Duodenal mucosa (tissue), 2 donors: ENCODE measurements around the gene CTNNA2.

Source experiments
- H3K27ac ChIP-seq: one replicate; pipeline ENCODE4 v1.7.0; 2013; ENCODE audit warnings: low read depth, low read length
- H3K27me3 ChIP-seq, 2 donors: one replicate each; pipeline ENCODE4 v1.7.0; 2013; ENCODE audit warnings: low read length in 2 of 2, control low read depth in 1 of 2; ENCODE audit not compliant: insufficient read depth in 2 of 2, control insufficient read depth in 1 of 2
- H3K36me3 ChIP-seq, 2 donors: one replicate each; pipeline ENCODE4 v1.7.0; 2013; ENCODE audit warnings: low read length in 2 of 2, control low read depth in 1 of 2; ENCODE audit not compliant: insufficient read depth in 2 of 2, control insufficient read depth in 1 of 2
- H3K4me1 ChIP-seq, 2 donors: one replicate each; pipeline ENCODE4 v1.7.0; 2013; ENCODE audit warnings: low read length in 2 of 2, control low read depth in 1 of 2; ENCODE audit not compliant: insufficient read depth in 2 of 2, control insufficient read depth in 1 of 2
- H3K4me3 ChIP-seq, 2 donors: one replicate each; pipeline ENCODE4 v1.7.0; 2013; ENCODE audit warnings: low read length in 2 of 2, low read depth in 1 of 2
- H3K9ac ChIP-seq, 2 donors: one replicate each; pipeline ENCODE4 v1.7.0; 2013; ENCODE audit warnings: low read length in 2 of 2, low read depth in 1 of 2
- H3K9me3 ChIP-seq, 2 donors: one replicate each; pipeline ENCODE4 v1.7.0; 2013; ENCODE audit warnings: low read length in 2 of 2, control low read depth in 1 of 2; ENCODE audit not compliant: control insufficient read depth in 1 of 2

The CTNNA2 gene

DNA sequence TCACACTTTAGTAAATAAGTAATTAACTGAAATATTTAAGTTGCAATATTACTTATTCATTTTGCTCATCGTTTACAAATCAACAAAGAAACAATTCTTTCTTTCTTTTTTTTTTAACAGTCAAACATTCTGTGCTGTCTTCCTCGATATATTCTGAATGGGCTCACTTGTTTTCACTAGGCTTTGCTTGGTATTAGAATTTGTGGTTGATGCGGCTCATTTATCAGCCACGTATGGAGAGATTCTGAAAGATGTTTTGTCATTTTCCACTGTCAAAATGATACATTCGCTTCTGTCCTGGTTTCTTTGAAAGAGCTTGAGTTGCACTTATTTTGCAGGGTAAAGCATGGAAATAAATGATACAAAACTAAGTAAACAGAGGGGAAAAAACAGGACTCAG, 468.0 kb downstream of the CTNNA2 start:
- Histone ChIP-seq H3K4me1 (no peaks in the 10 kb centered on the region), H3K27ac (no peak overlapping the region), H3K9me3 (no peaks in the 10 kb centered on the region), H3K4me3 (no peak overlapping the region), H3K27me3 (no peaks in the 10 kb centered on the region), H3K9ac (no peak overlapping the region), H3K36me3 (no peaks in the 10 kb centered on the region)

GRCh38 chr2:79981316-79981715, 468.5 kb downstream of the CTNNA2 start:
- no peak overlapping the region for H3K27ac ChIP-seq
- H3K36me3 ChIP-seq = no peaks in the 10 kb centered on the region
- no peaks in the 10 kb centered on the region for H3K4me1 ChIP-seq
- no peaks in the 10 kb centered on the region for H3K27me3 ChIP-seq
- H3K9me3 ChIP-seq = no peaks in the 10 kb centered on the region
- H3K9ac ChIP-seq = no peak overlapping the region
- H3K4me3 ChIP-seq = no peak overlapping the region

DNA sequence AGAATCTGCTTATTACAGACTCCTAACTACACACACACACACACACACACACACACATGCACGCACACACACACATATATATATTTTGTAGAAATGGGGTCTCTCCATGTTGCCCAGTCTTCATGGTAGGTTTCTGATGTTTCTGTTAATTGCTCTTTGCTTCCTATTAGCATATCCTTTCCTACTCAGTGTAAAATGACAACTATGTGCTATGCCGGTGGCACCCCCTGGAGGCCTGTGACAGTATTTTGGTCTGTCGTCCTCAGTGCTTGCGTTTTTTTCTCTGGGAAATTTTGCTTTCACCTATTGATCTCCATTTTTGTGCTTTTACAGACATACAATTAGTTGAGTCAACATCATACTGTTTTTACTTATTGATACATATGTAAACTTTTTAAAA, 469.6 kb downstream of the CTNNA2 start:
- no peak overlapping the region for H3K4me3 ChIP-seq
- no peaks in the 10 kb centered on the region for H3K9me3 ChIP-seq
- H3K27ac ChIP-seq = no peak overlapping the region
- no peak overlapping the region for H3K9ac ChIP-seq
- no peaks in the 10 kb centered on the region for H3K4me1 ChIP-seq
- no peaks in the 10 kb centered on the region for H3K36me3 ChIP-seq
- no peaks in the 10 kb centered on the region for H3K27me3 ChIP-seq

DNA sequence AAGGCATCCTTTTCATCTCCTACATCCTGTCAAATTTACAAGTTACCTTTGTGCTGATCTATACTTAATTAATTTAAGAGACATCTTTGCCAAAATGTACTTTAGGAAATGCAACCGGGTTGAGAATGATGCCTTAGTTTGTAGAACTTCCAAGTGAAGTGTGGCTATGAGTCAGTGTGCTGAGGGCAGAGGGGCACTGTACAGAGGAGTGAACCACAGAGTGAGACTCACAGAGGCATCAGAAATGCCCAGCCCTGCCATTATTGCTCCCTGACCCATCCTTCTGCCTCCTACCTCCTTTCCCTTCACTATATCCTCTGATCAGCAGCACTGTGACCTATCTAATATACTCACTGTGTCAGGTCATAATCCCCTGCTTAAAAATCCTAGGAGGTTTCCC, 471.6 kb downstream of the CTNNA2 start:
- no peak overlapping the region for H3K27ac ChIP-seq
- no peaks in the 10 kb centered on the region for H3K27me3 ChIP-seq
- no peaks in the 10 kb centered on the region for H3K36me3 ChIP-seq
- no peaks in the 10 kb centered on the region for H3K9me3 ChIP-seq
- H3K9ac ChIP-seq = no peak overlapping the region
- H3K4me1 ChIP-seq = no peaks in the 10 kb centered on the region
- H3K4me3 ChIP-seq = no peak overlapping the region

DNA sequence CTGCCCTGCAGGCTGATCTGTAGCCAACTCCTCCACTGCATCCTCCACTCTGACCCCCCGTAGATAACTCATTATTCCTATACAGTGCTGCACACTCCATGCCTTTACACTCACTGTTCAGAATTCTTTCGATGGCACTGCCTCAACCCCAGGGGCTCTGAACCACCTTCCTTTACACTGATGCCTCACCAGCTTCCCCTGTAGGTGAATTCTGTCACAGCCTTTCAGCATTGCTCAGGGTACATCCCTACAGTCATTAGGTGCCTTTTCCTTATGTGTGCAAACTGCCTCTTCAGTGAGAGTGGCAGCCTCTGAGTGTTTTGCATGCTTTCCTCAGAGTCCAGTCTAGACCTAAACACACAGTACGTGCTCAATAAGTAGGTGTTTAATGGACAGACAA, 472.3 kb downstream of the CTNNA2 start:
- H3K4me3 ChIP-seq = no peak overlapping the region
- H3K9ac ChIP-seq = no peak overlapping the region
- no peaks in the 10 kb centered on the region for H3K9me3 ChIP-seq
- H3K36me3 ChIP-seq = no peaks in the 10 kb centered on the region
- no peak overlapping the region for H3K27ac ChIP-seq
- no peaks in the 10 kb centered on the region for H3K4me1 ChIP-seq
- H3K27me3 ChIP-seq = no peaks in the 10 kb centered on the region

GRCh38 chr2:79985571-79985970, 472.7 kb downstream of the CTNNA2 start:
- Histone ChIP-seq H3K36me3 (no peaks in the 10 kb centered on the region), H3K27me3 (no peaks in the 10 kb centered on the region), H3K27ac (no peak overlapping the region), H3K9ac (no peak overlapping the region), H3K4me1 (no peaks in the 10 kb centered on the region), H3K9me3 (no peaks in the 10 kb centered on the region), H3K4me3 (no peak overlapping the region)

DNA sequence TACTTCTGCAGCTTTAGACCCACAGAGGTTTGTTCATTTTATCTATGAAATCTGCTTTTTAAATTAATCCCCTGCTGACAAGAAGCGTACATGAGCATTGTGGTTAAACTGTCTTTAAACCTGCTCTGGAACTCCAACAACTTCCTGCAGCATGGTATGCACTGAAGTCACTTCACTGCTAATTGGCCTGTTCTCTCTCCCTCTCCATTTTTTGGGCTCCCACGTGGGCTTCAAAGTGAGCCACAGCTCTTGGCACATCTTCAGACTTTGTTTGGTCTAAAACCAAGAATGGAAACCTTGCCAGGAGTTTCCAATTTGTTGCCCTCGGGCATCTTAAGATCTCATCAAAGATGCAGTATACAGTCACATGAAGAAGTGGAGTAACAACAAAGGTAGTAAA, 480.3 kb downstream of the CTNNA2 start:
- H3K27me3 ChIP-seq = no peaks in the 10 kb centered on the region
- no peak overlapping the region for H3K9ac ChIP-seq
- H3K9me3 ChIP-seq = no peaks in the 10 kb centered on the region
- no peaks in the 10 kb centered on the region for H3K4me1 ChIP-seq
- no peaks in the 10 kb centered on the region for H3K36me3 ChIP-seq
- H3K4me3 ChIP-seq = no peak overlapping the region
- no peak overlapping the region for H3K27ac ChIP-seq

DNA sequence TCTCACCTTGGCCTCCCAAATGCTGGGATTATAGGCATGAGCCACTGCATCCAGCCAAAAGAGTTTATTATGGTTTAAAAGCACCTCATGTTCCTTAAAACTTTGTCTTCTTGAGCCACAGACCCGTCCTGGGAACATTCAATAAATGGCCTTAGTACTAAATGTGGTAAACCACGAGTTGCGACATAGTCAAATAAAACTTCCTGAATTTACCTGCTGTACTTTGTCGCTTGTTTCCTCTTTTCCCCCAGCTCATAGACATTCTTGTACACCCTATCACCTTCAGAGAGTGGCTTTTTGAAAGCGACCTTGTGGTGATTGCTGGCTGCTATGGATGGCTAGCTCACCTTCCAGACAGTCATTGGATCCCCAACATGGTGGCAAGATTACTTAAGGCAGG, 481.3 kb downstream of the CTNNA2 start:
- no peak overlapping the region for H3K9ac ChIP-seq
- no peaks in the 10 kb centered on the region for H3K9me3 ChIP-seq
- H3K27me3 ChIP-seq = no peaks in the 10 kb centered on the region
- no peaks in the 10 kb centered on the region for H3K36me3 ChIP-seq
- H3K27ac ChIP-seq = no peak overlapping the region
- no peak overlapping the region for H3K4me3 ChIP-seq
- no peaks in the 10 kb centered on the region for H3K4me1 ChIP-seq

GRCh38 chr2:79994965-79995364, 482.1 kb downstream of the CTNNA2 start:
- Histone ChIP-seq H3K9me3 (no peaks in the 10 kb centered on the region), H3K27me3 (no peaks in the 10 kb centered on the region), H3K36me3 (no peaks in the 10 kb centered on the region), H3K27ac (no peak overlapping the region), H3K4me1 (no peaks in the 10 kb centered on the region), H3K9ac (no peak overlapping the region), H3K4me3 (no peak overlapping the region)

GRCh38 chr2:79996709-79997108, 483.9 kb downstream of the CTNNA2 start:
- Histone ChIP-seq H3K4me3 (no peak overlapping the region), H3K9ac (no peak overlapping the region), H3K36me3 (no peaks in the 10 kb centered on the region), H3K9me3 (no peaks in the 10 kb centered on the region), H3K27me3 (no peaks in the 10 kb centered on the region), H3K27ac (no peak overlapping the region), H3K4me1 (no peaks in the 10 kb centered on the region)

DNA sequence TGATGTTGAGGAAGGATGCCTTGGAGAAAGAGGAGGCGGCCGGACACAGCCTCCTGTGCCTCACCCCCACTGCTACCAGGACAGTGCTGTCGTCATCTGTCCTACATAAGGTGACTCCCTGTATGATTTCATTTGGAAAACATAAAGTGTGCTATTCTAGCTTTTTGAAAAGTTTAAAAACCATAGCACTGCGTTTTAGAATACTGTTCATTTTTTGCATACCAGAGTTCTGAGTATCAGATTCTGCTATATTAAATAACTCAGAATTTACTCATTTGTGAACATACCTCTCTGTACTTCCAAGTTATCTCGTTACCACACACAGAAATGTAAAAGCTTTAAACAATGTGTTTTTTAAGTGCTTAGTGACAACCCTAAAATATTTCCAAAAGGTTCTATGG, 488.9 kb downstream of the CTNNA2 start:
- no peak overlapping the region for H3K27ac ChIP-seq
- no peak overlapping the region for H3K9ac ChIP-seq
- H3K9me3 ChIP-seq = no peaks in the 10 kb centered on the region
- H3K4me3 ChIP-seq = no peak overlapping the region
- H3K27me3 ChIP-seq = no peaks in the 10 kb centered on the region
- H3K4me1 ChIP-seq = no peaks in the 10 kb centered on the region
- H3K36me3 ChIP-seq = no peaks in the 10 kb centered on the region
